Measurements from ENCODE around the gene SCAMP2. TPM values are rescaled to one million over a fixed set of nuclear protein-coding genes. Genes with fewer than 3 reads are reported as not detected.

SCAMP2 gene
- total RNA-seq, 4 donors from 2014 or later, result 15.9 to 67.5 (median 33.0) TPM

- H3K27ac ChIP-seq, result no peak overlapping the region
- no peak overlapping the region for H3K4me3 ChIP-seq
- H3K27me3 ChIP-seq, result no peaks in the 10 kb centered on the region
- TF ChIP-seq POLR2A (IDR thresholded peaks at IDR 0.05) (no peak), CTCF (IDR thresholded peaks at IDR 0.05) (no peak)
- intact Hi-C loops (cut with DNase I; ENCODE audit: low total_unique reads), result no loop called here
- no peaks in the 10 kb centered on the region for H3K4me1 ChIP-seq
- H3K9me3 ChIP-seq, result no peaks in the 10 kb centered on the region
- no peak for DNase-seq
- H3K36me3 ChIP-seq, result no peaks in the 10 kb centered on the region
Measured at GRCh38 chr15:74825866-74826265, 47.3 kb downstream of the SCAMP2 start.

- DNase-seq, result no peak
- H3K4me3 ChIP-seq, result no peak overlapping the region
- no peaks in the 10 kb centered on the region for H3K4me1 ChIP-seq
- no peaks in the 10 kb centered on the region for H3K27me3 ChIP-seq
- no peak overlapping the region for H3K27ac ChIP-seq
- TF ChIP-seq POLR2A (IDR thresholded peaks at IDR 0.05), result no peak
- no peak for TF ChIP-seq CTCF (IDR thresholded peaks at IDR 0.05)
- intact Hi-C loops (cut with DNase I; ENCODE audit: low total_unique reads), result no loop called here
- no peaks in the 10 kb centered on the region for H3K36me3 ChIP-seq
- H3K9me3 ChIP-seq, result no peaks in the 10 kb centered on the region
Measured at GRCh38 chr15:74824976-74825375, 48.2 kb downstream of the SCAMP2 start.

GRCh38 chr15:74823324-74823723 lies 49.8 kb downstream of the SCAMP2 start:
- Histone ChIP-seq H3K27me3 (no peaks in the 10 kb centered on the region), H3K4me3 (no peak overlapping the region), H3K4me1 (no peaks in the 10 kb centered on the region), H3K36me3 (no peaks in the 10 kb centered on the region), H3K27ac (no peak overlapping the region), H3K9me3 (no peaks in the 10 kb centered on the region)
- TF ChIP-seq POLR2A (IDR thresholded peaks at IDR 0.05) (no peak), CTCF (IDR thresholded peaks at IDR 0.05) (no peak)
- intact Hi-C loops (cut with DNase I; ENCODE audit: low total_unique reads), result no loop called here
- DNase-seq, result no peak

GRCh38 chr15:74822233-74822632 lies 50.9 kb downstream of the SCAMP2 start:
- intact Hi-C loops (cut with DNase I; ENCODE audit: low total_unique reads), result no loop called here
- no peaks in the 10 kb centered on the region for H3K27me3 ChIP-seq
- no peak overlapping the region for H3K27ac ChIP-seq
- no peak for TF ChIP-seq CTCF (IDR thresholded peaks at IDR 0.05)
- TF ChIP-seq POLR2A (IDR thresholded peaks at IDR 0.05), result no peak
- no peaks in the 10 kb centered on the region for H3K4me1 ChIP-seq
- no peak overlapping the region for H3K4me3 ChIP-seq
- DNase-seq, result no peak
- H3K36me3 ChIP-seq, result no peaks in the 10 kb centered on the region
- no peaks in the 10 kb centered on the region for H3K9me3 ChIP-seq

GRCh38 chr15:74821790-74822158 lies 51.4 kb downstream of the SCAMP2 start:
- Histone ChIP-seq H3K27me3 (no peaks in the 10 kb centered on the region), H3K9me3 (no peaks in the 10 kb centered on the region), H3K27ac (no peak overlapping the region), H3K4me1 (no peaks in the 10 kb centered on the region), H3K4me3 (no peak overlapping the region), H3K36me3 (no peaks in the 10 kb centered on the region)
- intact Hi-C loops (cut with DNase I; ENCODE audit: low total_unique reads), result no loop called here
- DNase-seq, result no peak
- TF ChIP-seq CTCF (IDR thresholded peaks at IDR 0.05), result no peak
- no peak for TF ChIP-seq POLR2A (IDR thresholded peaks at IDR 0.05)
